Urinary bladder (tissue), 4 donors: Measurements from ENCODE around the gene ULK4. TPM values are rescaled to one million over a fixed set of nuclear protein-coding genes. Genes with fewer than 3 reads are reported as not detected.

ENCODE experiments used
- DNase-seq: peaks from one replicate; pipeline ENCODE4 v3.0.0-alpha.2; 2015; ENCODE audit errors: extremely low spot score
- H3K27ac ChIP-seq: one replicate; pipeline ENCODE4 v1.5.1; 2013; ENCODE audit warnings: low read depth, mild to moderate bottlenecking, moderate library complexity
- H3K36me3 ChIP-seq: one replicate; pipeline ENCODE4 v1.6.1; 2013; ENCODE audit warnings: mild to moderate bottlenecking, moderate library complexity; ENCODE audit not compliant: insufficient read depth
- H3K4me1 ChIP-seq: one replicate; pipeline ENCODE4 v1.6.1; 2013; ENCODE audit warnings: mild to moderate bottlenecking, moderate library complexity; ENCODE audit not compliant: insufficient read depth
- H3K4me3 ChIP-seq: one replicate; pipeline ENCODE4 v1.5.1; 2013; ENCODE audit warnings: low read depth, low read length
- WGBS: extraction: QIAGEN DNeasy Blood & Tissue Kit; methylation state at CpG from one replicate; pipeline ENCODE4 v1.1.7; 2013; 5-methylcytosine and 5-hydroxymethylcytosine counted together
- polyA plus RNA-seq: library from polyadenylated mRNA; stranded (reverse); fragments of 200-250 nt; gene quantifications from one replicate; pipeline ENCODE4 v1.2.3, GENCODE V29; 2013
- total RNA-seq: library from RNA; depleted of rRNA; stranded (reverse); fragments of >200 nt; gene quantifications from one replicate; pipeline ENCODE4 v1.2.3, GENCODE V29; 2014
- donor health status: healthy with polysubstance abuse.
- donor health status: healthy.

The ULK4 gene
- total and polyA plus RNA-seq, 2 donors, result 2.3 to 22.4 TPM

DNA sequence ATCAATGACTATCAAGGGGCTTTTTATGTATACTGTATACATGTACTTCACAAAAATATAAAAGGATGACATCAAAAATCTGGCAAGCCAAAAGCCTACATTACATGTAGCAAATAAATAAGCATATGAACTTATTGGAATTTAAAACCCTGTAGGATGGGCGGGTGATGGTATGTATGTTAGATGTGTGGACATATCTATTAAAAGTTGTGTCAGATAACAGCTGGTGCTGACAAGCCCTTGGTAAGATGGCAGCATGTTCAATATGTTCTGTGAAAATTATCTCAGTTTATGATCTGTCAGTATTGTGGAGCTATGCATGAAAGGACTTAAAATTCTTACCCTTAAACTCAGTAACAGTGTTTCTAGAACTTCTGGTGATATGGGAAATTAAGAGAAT, 742.5 kb downstream of the ULK4 start:
- no peak for DNase-seq
- H3K4me1 ChIP-seq, result peaks cover 3% of the 10 kb centered on the region
- no peak overlapping the region for H3K4me3 ChIP-seq
- H3K27ac ChIP-seq, result no peak overlapping the region
- no peaks in the 10 kb centered on the region for H3K36me3 ChIP-seq
- WGBS, result 80% methylated on average over 1 of the region's 1 CpG

- no peak overlapping the region for H3K27ac ChIP-seq
Observed at GRCh38 chr3:41216993-41217392, 744.9 kb downstream of the ULK4 start.

DNA sequence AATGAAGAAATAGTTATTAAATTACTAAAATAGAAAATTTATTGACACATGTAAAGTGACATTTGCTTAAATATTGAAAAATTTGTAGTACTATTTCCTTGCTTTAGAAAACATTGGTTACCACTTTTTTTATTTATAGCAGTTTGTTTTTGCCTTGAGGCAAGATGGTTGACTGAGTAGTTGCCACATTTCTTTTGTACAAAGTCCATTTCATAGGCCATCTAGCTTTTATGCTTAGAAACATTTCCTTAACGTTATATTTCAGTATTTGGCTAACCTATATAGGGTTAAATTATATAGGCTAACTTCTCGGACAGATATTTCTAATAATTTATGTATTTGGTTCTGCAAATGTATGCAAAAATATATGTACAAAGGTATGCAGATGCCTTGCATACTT, 745.5 kb downstream of the ULK4 start:
- WGBS, result 65% methylated on average over 2 of the region's 2 CpGs
- H3K27ac ChIP-seq, result no peak overlapping the region
- H3K36me3 ChIP-seq, result no peaks in the 10 kb centered on the region
- DNase-seq, result no peak
- no peak overlapping the region for H3K4me3 ChIP-seq
- H3K4me1 ChIP-seq, result no peaks in the 10 kb centered on the region

More at GRCh38 chr3:41216993-41217392, 744.9 kb downstream of the ULK4 start:
- 47% methylated on average over 1 of the region's 1 CpG for WGBS
- peaks cover under 1% of the 10 kb centered on the region for H3K4me1 ChIP-seq
- no peak overlapping the region for H3K4me3 ChIP-seq
- no peak for DNase-seq
- H3K36me3 ChIP-seq, result no peaks in the 10 kb centered on the region

DNA sequence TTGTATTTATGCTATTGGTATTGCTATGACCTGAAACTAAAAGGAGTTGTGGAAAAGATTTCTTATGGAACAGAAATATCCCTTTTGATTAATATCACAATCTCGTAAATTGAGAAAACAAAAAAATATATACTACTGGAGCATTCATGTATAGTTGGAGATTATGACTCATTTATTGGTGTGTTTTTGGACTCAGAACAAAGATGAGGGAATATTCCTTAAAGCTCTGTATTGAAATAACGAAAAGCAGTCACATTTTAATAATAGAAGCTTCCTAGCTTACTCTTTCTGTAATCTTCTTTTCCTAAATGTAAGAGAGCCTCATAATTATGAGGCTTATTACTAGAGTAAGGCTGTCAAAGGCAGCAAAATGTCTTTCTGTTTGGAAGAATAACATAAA, 748.3 kb downstream of the ULK4 start:
- DNase-seq, result no peak
- Histone ChIP-seq H3K27ac (no peak overlapping the region), H3K36me3 (no peaks in the 10 kb centered on the region), H3K4me1 (no peaks in the 10 kb centered on the region), H3K4me3 (no peak overlapping the region)
- 30% methylated on average over 2 of the region's 2 CpGs for WGBS

DNA sequence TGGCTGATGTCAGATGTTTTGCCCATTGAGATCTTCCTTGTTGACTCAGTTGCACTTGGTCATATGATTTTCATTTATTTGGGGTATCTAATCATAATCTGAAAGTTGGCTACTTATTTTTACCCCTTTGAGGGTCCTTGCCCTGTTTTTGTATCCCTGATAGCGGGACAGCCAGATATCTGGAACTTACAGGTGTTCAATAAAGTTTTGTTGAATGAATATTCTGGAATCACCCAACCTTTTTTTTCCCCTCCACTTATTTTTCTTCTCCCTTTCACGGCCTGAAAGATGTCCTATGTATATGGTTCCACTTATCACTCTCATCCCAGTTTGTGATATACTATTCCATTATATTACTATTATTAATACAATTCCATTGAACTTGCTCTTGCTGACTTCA, 749.8 kb downstream of the ULK4 start:
- no peak for DNase-seq
- Histone ChIP-seq H3K4me1 (peaks cover 1% of the 10 kb centered on the region), H3K36me3 (no peaks in the 10 kb centered on the region), H3K4me3 (no peak overlapping the region), H3K27ac (no peak overlapping the region)
- 93% methylated on average over 2 of the region's 2 CpGs for WGBS

- DNase-seq, result no peak
- no peak overlapping the region for H3K27ac ChIP-seq
- WGBS, result 88% methylated on average over 5 of the region's 5 CpGs
- no peak overlapping the region for H3K4me3 ChIP-seq
- peaks cover 1% of the 10 kb centered on the region for H3K4me1 ChIP-seq
- H3K36me3 ChIP-seq, result no peaks in the 10 kb centered on the region
Observed at GRCh38 chr3:41210966-41211365, 750.9 kb downstream of the ULK4 start.

DNA sequence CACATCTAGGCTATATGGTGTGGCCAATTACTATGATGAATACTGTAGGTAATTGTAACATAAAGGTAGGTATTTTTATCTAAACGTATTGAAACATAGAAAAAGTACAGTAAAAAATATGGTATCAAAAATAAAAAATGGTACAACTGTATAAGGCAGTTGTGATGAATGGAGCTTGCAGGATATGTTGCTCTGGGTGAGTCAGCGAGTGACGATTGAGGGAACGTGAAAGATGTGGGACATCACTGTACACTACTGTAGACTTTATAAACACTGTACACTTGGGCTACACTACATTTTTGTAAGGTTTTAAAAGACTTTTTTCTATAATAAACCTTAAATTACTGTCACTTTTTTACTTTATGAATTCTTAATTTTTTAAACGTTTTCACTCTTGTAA, 752.3 kb downstream of the ULK4 start:
- H3K27ac ChIP-seq, result no peak overlapping the region
- 90% methylated on average over 5 of the region's 5 CpGs for WGBS
- no peaks in the 10 kb centered on the region for H3K36me3 ChIP-seq
- H3K4me3 ChIP-seq, result no peak overlapping the region
- no peak for DNase-seq
- H3K4me1 ChIP-seq, result peaks cover 1% of the 10 kb centered on the region

DNA sequence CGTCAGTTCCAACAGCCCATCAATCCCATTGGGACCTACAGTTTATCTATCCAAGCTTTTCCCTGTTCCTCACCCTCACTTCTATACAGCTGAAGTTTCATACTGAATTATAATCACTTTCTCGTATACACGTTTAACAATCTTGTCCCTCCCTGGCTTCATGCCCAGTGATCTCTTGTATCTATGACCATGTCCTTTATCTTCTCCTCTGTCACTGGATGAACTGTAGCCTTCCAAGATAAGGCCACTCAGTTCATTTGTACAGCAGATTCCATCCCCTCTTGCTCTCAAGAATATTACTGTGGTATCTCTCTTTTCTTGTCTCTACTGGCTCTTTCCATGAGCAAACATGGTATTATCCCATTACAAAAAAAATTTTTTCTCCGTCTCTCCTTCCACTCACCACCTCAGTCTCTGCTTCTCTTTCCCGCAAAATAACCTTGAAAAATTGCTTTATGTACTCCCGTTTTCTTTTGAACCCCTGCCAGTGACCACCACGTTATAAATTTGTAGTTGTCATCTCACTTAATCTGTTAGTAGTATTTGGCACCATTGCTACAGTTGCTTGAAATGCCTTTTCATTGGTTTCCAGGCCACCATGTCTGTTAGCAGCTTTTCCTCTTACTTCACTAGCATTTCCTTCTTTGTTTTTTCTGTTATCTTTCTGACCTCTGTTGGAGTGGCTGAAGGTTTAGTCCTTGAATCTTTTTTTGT, 753.2 kb downstream of the ULK4 start:
- DNase-seq, result no peak
- WGBS, result 54% methylated on average over 7 of the region's 7 CpGs
- peaks cover 1% of the 10 kb centered on the region for H3K4me1 ChIP-seq
- H3K36me3 ChIP-seq, result no peaks in the 10 kb centered on the region
- no peak overlapping the region for H3K27ac ChIP-seq
- H3K4me3 ChIP-seq, result no peak overlapping the region

GRCh38 chr3:41207355-41207754, 754.5 kb downstream of the ULK4 start:
- H3K4me1 ChIP-seq, result peaks cover 1% of the 10 kb centered on the region
- no peak for DNase-seq
- 35% methylated on average over 1 of the region's 1 CpG for WGBS
- H3K4me3 ChIP-seq, result no peak overlapping the region
- H3K27ac ChIP-seq, result no peak overlapping the region
- H3K36me3 ChIP-seq, result no peaks in the 10 kb centered on the region

- H3K4me1 ChIP-seq, result peaks cover 1% of the 10 kb centered on the region
- WGBS, result 71% methylated on average over 9 of the region's 9 CpGs
- H3K4me3 ChIP-seq, result no peak overlapping the region
- no peak for DNase-seq
- no peaks in the 10 kb centered on the region for H3K36me3 ChIP-seq
- no peak overlapping the region for H3K27ac ChIP-seq
Observed at GRCh38 chr3:41205591-41205990, 756.3 kb downstream of the ULK4 start.

GRCh38 chr3:41204369-41204768, 757.5 kb downstream of the ULK4 start:
- Histone ChIP-seq H3K4me1 (peaks cover 1% of the 10 kb centered on the region), H3K4me3 (no peak overlapping the region), H3K36me3 (no peaks in the 10 kb centered on the region), H3K27ac (no peak overlapping the region)
- DNase-seq, result no peak
- 74% methylated on average over 1 of the region's 1 CpG for WGBS

DNA sequence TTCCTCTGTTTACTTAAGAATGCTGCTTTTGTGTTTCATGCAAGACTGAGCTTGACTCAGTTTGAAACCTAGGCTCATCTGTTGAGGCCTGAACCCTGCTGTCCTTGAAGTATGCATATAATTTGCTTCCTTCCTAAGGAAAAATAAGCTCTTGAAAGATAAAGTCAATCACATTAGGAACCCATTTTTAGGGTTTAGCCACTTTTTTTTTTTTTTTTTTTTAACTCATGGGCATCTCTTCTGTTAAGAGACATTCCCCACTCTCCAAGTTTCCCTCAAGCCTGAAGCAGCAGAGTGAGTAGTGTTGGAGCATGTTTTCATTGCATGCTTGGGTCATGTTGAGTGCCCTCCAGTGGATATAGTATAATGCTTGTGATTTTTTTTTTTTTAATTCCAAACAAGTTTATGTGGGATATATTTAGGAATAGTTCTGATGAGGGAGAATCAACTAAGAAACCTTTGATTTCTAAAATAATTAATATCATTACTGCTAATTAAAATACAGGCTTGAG, 759.0 kb downstream of the ULK4 start:
- Histone ChIP-seq H3K4me3 (no peak overlapping the region), H3K4me1 (no peaks in the 10 kb centered on the region), H3K36me3 (no peaks in the 10 kb centered on the region), H3K27ac (no peak overlapping the region)
- DNase-seq, result no peak

DNA sequence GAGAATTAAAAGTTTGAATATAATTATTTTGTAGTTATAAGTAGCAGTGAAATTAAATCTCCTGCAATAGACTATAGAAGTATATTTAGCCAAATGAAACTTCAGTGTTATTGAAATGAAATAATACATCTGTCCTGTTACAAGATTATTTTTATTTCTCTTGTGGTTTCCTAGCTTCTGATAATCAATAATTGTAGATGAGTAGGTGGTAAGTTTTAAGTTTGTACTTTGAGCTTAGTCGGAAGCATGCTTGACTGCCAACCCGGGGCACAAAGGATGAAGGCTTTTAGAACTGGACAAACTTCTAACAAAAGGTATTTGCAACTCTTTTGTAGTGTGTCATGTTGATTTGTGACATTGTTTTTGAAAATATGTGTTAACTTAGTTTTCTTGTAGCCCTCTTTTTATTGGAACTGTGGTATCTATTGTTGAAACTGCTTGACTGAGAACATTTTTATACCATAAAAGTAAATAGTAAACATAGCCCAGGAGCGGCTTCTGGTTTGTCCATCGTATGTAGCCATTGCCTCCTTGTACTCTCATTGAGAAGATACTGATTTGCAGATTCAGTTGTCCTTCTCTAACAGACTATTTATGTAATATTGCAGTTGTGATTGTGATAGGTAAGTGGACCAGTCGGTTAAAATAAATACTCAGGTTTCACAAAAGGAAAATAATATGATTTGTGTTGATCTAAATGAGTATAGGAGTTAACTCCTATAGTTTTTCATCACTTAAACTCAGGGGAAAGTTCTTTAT, 759.6 kb downstream of the ULK4 start:
- Histone ChIP-seq H3K36me3 (no peaks in the 10 kb centered on the region), H3K27ac (peak overlapping the region; percentile 10), H3K4me3 (no peak overlapping the region), H3K4me1 (no peaks in the 10 kb centered on the region)
- no peak for DNase-seq
- 26% methylated on average over 5 of the region's 5 CpGs for WGBS

DNA sequence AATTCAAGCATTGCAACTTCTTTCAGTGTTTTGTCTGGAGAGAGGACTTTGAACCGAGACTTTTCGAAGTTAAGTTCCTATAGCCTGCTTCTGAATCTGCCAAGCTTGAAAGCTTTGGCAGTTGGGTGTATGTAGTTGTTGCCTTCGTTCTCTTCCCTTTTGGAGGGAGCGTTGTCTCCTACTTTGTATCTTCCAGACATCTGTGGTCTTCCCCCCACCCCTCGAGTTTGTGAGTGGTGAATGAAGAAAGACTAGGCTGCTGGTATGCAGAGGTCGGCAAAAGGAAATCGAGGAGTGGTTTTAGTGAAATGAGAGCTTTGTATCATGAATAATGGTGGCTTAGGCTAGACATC, 761.3 kb downstream of the ULK4 start:
- Histone ChIP-seq H3K36me3 (no peaks in the 10 kb centered on the region), H3K4me1 (no peaks in the 10 kb centered on the region), H3K4me3 (peak overlapping the region; percentile 98), H3K27ac (peak overlapping the region; percentile 23)
- DNase-seq, result no peak
- WGBS, result under 1% methylated on average over 7 of the region's 7 CpGs
